ENCODE data around the gene ZMYM2. TPM values are rescaled to one million over a fixed set of nuclear protein-coding genes. Genes with fewer than 3 reads are reported as not detected.

ZMYM2 gene
- total RNA-seq, 1 experiment from 2014 or later = 91.1 TPM

DNA sequence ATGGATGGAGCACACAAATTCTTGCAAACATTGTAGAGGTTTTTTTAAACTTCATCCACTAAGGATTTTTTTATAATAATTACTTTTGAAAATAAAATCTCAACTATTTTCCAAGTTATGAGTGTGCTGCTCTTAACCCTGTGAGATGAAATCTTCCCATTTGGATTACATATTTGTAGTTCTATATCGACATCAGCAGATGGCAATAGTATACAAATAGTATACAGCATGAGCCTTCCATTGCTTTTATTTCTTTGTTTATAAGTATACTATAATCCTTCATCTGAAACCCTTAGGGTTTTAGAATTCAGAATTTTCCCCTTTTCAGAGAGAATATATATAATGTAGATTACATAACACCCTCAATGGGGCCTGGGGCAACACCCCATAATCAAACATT lies 131.8 kb downstream of the ZMYM2 start:
- Histone ChIP-seq H3K4me3 (ENCODE audit: low read depth, low read length) (no peak overlapping the region), H3K9me3 (no peaks in the 10 kb centered on the region), H3K27me3 (replicated peaks; ENCODE audit: control insufficient read depth, insufficient read depth, low read length) (no peaks in the 10 kb centered on the region), H3K36me3 (ENCODE audit: control insufficient read depth, insufficient read depth, low read length) (no peaks in the 10 kb centered on the region), H3K4me1 (no peaks in the 10 kb centered on the region)
- DNase-seq = no peak
- ChIA-PET CTCF (no interaction called here), POLR2A (no interaction called here)
- no peaks in the 10 kb centered on the region for H3K4me1 Mint-ChIP-seq (ENCODE audit: low read depth, unreplicated experiment)
- peaks cover 53% of the 10 kb centered on the region for H3K36me3 Mint-ChIP-seq (ENCODE audit: insufficient read depth, unreplicated experiment)
- no peak overlapping the region for H3K4me3 Mint-ChIP-seq (ENCODE audit: unreplicated experiment)
- H3K9me3 Mint-ChIP-seq (ENCODE audit: unreplicated experiment) = no peaks in the 10 kb centered on the region
- H3K27me3 Mint-ChIP-seq (ENCODE audit: insufficient read depth, unreplicated experiment) = no peaks in the 10 kb centered on the region
- H3K27ac Mint-ChIP-seq (ENCODE audit: unreplicated experiment) = no peak overlapping the region
- intact Hi-C loops (cut with micrococcal nuclease; ENCODE audit: unreplicated experiment) = loop anchor here (2.0 kb wide), 2 partner anchors 38 to 72 kb away; no protein-coding TSS in a partner anchor
- TF ChIP-seq, protein P1, sequence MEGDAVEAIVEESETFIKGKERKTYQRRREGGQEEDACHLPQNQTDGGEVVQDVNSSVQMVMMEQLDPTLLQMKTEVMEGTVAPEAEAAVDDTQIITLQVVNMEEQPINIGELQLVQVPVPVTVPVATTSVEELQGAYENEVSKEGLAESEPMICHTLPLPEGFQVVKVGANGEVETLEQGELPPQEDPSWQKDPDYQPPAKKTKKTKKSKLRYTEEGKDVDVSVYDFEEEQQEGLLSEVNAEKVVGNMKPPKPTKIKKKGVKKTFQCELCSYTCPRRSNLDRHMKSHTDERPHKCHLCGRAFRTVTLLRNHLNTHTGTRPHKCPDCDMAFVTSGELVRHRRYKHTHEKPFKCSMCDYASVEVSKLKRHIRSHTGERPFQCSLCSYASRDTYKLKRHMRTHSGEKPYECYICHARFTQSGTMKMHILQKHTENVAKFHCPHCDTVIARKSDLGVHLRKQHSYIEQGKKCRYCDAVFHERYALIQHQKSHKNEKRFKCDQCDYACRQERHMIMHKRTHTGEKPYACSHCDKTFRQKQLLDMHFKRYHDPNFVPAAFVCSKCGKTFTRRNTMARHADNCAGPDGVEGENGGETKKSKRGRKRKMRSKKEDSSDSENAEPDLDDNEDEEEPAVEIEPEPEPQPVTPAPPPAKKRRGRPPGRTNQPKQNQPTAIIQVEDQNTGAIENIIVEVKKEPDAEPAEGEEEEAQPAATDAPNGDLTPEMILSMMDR (IDR thresholded peaks at IDR 0.05; ENCODE audit: insufficient read depth in 1 of 2, low read depth in 1 of 2, low read length in 1 of 2, severe bottlenecking in 1 of 2, unreplicated experiment in 1 of 2) = peak in 1 of 2 experiments; percentile 4
- BruUV-seq (replicated peaks) = no TSS peak

DNA sequence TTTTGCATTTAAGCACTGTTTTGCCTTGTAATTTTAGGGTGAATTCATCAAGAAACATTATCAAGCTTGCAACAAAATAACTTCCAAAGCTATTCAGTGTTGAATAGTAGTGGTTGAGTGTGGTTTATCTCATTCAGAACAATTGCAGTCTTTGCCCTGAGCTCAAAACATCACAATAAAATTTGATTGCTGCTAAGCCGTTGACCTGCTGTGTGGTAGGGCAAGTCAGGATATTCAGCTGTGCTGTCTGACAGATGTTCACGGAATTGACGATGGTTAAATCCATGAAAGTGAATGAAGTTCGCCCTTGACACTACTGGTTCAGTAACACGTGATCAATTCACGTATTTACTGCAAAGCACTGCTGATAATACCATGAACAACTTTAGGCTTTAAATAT lies 135.4 kb downstream of the ZMYM2 start:
- no peaks in the 10 kb centered on the region for H3K36me3 ChIP-seq (ENCODE audit: control insufficient read depth, insufficient read depth, low read length)
- H3K27me3 ChIP-seq (replicated peaks; ENCODE audit: control insufficient read depth, insufficient read depth, low read length) = no peaks in the 10 kb centered on the region
- no TSS peak for BruUV-seq (replicated peaks)
- no peaks in the 10 kb centered on the region for H3K9me3 ChIP-seq
- no peak overlapping the region for H3K4me3 ChIP-seq (ENCODE audit: low read depth, low read length)
- Mint-ChIP-seq H3K4me1 (ENCODE audit: low read depth, unreplicated experiment) (no peaks in the 10 kb centered on the region), H3K27me3 (ENCODE audit: insufficient read depth, unreplicated experiment) (peaks cover 4% of the 10 kb centered on the region), H3K27ac (ENCODE audit: unreplicated experiment) (no peak overlapping the region), H3K4me3 (ENCODE audit: unreplicated experiment) (no peak overlapping the region), H3K9me3 (ENCODE audit: unreplicated experiment) (no peaks in the 10 kb centered on the region), H3K36me3 (ENCODE audit: insufficient read depth, unreplicated experiment) (peaks cover 34% of the 10 kb centered on the region)
- ChIA-PET CTCF (no interaction called here), POLR2A (interaction anchor here (1.0 kb wide), 1 partner anchor 34 kb away, joined by 3 read pairs; no protein-coding TSS in a partner anchor)
- intact Hi-C loops (cut with micrococcal nuclease; ENCODE audit: unreplicated experiment) = no loop called here
- TF ChIP-seq, protein P1 (IDR thresholded peaks at IDR 0.05; ENCODE audit: insufficient read depth in 1 of 2, low read depth in 1 of 2, low read length in 1 of 2, severe bottlenecking in 1 of 2, unreplicated experiment in 1 of 2) = no peak
- no peaks in the 10 kb centered on the region for H3K4me1 ChIP-seq
- no peak for DNase-seq

DNA sequence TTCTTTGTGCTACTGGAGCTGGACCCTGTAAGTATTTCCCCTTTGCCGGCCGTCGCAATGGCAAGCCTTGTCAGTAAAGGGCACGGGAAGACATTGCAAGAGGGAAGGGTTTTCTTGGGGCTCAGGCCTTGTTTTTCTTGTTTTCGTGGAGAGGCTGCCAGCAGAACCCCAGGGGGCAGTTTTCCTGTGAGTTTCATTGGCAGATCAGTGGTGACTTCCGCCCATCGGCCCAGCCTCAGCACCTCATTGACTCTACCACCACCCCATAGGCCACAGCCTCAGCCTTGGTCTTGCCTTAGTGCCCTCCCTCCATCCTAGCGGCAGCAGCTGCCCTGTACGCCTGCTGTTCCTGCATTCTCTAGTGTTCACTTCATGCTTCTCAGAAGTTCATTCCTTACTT lies 140.8 kb downstream of the ZMYM2 start:
- no peak for DNase-seq
- no peaks in the 10 kb centered on the region for H3K36me3 ChIP-seq (ENCODE audit: control insufficient read depth, insufficient read depth, low read length)
- POLR2A ChIA-PET = no interaction called here
- BruUV-seq (replicated peaks) = no TSS peak
- Mint-ChIP-seq H3K4me3 (ENCODE audit: unreplicated experiment) (no peak overlapping the region), H3K9me3 (ENCODE audit: unreplicated experiment) (no peaks in the 10 kb centered on the region), H3K27me3 (ENCODE audit: insufficient read depth, unreplicated experiment) (peaks cover 4% of the 10 kb centered on the region), H3K27ac (ENCODE audit: unreplicated experiment) (no peak overlapping the region), H3K36me3 (ENCODE audit: insufficient read depth, unreplicated experiment) (peaks cover 10% of the 10 kb centered on the region), H3K4me1 (ENCODE audit: low read depth, unreplicated experiment) (no peaks in the 10 kb centered on the region)
- intact Hi-C loops (cut with micrococcal nuclease; ENCODE audit: unreplicated experiment) = no loop called here
- CTCF ChIA-PET = no interaction called here
- H3K27me3 ChIP-seq (replicated peaks; ENCODE audit: control insufficient read depth, insufficient read depth, low read length) = no peaks in the 10 kb centered on the region
- no peaks in the 10 kb centered on the region for H3K9me3 ChIP-seq
- H3K4me1 ChIP-seq = no peaks in the 10 kb centered on the region
- TF ChIP-seq, protein P1 (IDR thresholded peaks at IDR 0.05; ENCODE audit: insufficient read depth in 1 of 2, low read depth in 1 of 2, low read length in 1 of 2, severe bottlenecking in 1 of 2, unreplicated experiment in 1 of 2) = no peak
- H3K4me3 ChIP-seq (ENCODE audit: low read depth, low read length) = no peak overlapping the region

All from Caco-2 (cell line).